NB4 (cell line): Measurements from ENCODE around the gene SIVA1.

Experiments used
- MYC ChIP-seq: IDR thresholded peaks from 2 replicates; pipeline ENCODE4 v1.6.1; 2011; ENCODE audit warnings: low read depth, low read length
- POLR2A ChIP-seq: IDR thresholded peaks from 2 replicates; pipeline ENCODE4 v1.6.1; 2011; ENCODE audit warnings: mild to moderate bottlenecking; ENCODE audit not compliant: insufficient read length; ENCODE audit errors: extremely low read depth
- TF ChIP-seq, protein P1 (sequence below): IDR thresholded peaks from one replicate; pipeline ENCODE4 v1.5.1; 2012; ENCODE audit warnings: low read depth, low read length

DNA sequence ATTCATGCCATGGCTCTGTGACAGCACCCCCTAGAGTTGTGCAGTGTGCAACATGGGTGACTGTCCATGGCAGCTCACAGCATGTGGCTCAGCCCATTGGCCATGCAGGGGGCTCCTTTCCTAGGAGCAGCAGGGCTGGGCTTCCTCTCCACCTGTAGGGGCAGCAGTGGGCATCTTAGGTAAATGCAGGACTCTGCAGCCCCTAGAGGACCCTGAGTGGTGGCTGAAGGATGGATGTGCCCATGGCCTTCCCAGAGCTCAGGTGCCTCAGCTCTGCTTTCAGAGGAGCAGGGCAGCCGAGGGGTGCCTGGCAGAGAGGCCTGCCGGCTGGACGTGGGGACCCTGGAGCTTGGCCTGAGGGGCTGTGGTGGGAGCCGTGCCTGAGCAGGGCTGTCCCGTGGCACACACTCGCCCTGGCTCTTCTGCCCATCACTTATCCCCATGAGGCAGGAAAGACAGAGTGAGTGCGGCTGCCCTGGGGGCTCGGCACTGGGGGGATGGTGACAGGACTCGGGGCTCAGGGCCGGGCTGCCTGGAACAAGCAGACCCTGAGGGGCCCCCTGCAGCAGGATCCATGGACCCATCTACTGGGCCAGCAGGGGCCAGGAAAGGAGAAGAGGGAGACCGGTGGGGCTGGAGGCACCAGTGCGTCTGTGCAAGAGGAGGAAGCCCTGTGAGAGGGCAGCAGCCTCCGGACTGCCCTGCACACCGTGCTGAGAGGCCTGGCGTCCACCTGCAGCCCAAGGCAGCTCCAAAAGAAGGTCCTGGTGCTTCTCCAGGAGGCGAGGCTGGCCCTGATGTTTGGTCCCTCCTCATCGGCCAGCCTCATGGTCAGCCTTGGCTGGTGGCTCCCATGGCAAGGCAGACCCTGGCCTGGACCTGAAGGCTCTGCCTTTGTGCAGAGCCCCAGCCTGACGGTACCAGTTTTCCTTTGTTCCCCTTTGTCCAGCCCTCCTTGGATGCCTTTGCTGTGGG lies 21.3 kb upstream of the SIVA1 start:
- TF ChIP-seq, protein P1, sequence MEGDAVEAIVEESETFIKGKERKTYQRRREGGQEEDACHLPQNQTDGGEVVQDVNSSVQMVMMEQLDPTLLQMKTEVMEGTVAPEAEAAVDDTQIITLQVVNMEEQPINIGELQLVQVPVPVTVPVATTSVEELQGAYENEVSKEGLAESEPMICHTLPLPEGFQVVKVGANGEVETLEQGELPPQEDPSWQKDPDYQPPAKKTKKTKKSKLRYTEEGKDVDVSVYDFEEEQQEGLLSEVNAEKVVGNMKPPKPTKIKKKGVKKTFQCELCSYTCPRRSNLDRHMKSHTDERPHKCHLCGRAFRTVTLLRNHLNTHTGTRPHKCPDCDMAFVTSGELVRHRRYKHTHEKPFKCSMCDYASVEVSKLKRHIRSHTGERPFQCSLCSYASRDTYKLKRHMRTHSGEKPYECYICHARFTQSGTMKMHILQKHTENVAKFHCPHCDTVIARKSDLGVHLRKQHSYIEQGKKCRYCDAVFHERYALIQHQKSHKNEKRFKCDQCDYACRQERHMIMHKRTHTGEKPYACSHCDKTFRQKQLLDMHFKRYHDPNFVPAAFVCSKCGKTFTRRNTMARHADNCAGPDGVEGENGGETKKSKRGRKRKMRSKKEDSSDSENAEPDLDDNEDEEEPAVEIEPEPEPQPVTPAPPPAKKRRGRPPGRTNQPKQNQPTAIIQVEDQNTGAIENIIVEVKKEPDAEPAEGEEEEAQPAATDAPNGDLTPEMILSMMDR, result peak; percentile 41
- TF ChIP-seq POLR2A (no peak), MYC (no peak)
